Measurements from ENCODE around the gene EEF2K.
"Not testable (repeated sequence)": the region's sequence is repeated elsewhere in the genome, so short reads cannot be mapped to it uniquely, and the experiment has no call there.

EEF2K gene

DNA sequence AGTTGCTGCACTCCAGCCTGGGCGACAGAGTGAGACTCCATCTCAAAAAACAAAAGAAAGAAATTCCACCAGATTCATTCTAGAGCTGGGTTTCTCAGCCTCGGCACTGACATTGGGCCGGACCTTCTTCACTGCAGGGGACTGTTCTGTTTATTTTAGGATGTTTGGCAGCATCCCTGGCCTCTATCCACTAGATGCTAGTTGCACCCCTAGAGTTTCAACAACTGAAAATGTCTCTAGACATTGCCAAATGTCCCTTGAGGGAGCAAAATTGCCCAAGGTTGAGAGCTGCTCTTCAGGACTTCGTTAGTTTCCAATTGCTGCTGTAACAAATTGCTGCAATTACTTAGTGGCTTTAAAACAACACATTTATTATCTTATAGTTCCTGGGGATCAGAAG lies 7.2 kb downstream of the EEF2K start:
- no peak for DNase-seq (ENCODE audit: low read depth)

- DNase-seq (ENCODE audit: low read depth): no peak
These were observed 7.7 kb downstream of the EEF2K start for GRCh38 chr16:22213801-22214200.

DNA sequence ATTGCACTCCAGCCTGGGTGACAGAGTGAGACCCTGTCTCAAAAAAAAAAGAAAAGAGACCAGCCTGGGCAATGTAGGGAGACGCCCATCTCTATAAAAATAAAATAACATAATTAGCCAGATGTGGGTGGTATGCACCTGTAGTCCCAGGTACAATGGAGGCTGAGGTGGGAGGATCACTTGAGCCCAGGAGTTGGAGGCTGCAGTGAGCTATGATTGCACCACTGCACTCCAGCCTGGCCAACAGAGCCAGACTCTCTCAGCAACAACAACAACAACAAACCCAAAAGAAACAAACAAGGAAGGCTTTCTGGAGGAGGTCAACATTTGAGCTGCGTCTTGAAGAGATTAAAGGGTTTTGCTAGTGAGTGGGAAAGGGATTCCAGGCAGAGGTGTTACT lies 8.3 kb downstream of the EEF2K start:
- DNase-seq (ENCODE audit: low read depth): no peak

GRCh38 chr16:22214889-22215288 lies 8.8 kb downstream of the EEF2K start:
- DNase-seq (ENCODE audit: low read depth): no peak

DNA sequence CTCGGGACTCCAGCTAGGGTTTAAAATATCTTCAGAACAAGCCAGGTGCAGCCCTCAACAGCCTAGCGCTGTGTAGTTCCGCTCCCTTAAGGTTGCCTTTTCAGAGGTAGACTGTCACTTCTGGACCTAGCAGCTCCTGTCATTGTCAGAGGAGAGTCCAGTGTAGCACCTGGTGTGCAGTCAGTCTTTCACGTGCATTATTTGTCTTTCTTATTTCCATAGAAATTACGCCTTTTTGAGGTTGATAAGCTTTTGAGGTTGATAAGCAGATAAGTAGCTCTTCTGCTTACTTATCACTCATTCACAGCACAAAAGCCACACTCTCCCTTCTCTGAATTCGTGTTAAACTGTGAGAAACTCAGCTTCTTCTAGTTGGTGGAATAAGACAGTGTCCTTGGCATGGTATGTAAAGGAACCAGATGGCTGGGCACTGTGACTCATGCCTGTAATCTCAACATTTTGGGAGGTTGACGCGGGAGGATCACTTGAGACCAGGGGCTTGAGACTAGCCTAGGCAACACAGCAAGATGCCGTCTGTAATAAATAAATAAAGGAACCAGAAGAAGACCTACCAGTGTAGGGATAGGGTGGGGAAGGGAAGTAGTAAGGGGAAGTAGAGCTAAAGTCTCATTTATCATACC lies 10.2 kb downstream of the EEF2K start:
- no peak for DNase-seq (ENCODE audit: low read depth)

- DNase-seq (ENCODE audit: low read depth): not testable (repeated sequence)
These were observed 10.8 kb downstream of the EEF2K start for GRCh38 chr16:22216832-22217225.

- no peak for DNase-seq (ENCODE audit: low read depth)
These were observed 12.0 kb downstream of the EEF2K start for GRCh38 chr16:22217890-22218730.

DNA sequence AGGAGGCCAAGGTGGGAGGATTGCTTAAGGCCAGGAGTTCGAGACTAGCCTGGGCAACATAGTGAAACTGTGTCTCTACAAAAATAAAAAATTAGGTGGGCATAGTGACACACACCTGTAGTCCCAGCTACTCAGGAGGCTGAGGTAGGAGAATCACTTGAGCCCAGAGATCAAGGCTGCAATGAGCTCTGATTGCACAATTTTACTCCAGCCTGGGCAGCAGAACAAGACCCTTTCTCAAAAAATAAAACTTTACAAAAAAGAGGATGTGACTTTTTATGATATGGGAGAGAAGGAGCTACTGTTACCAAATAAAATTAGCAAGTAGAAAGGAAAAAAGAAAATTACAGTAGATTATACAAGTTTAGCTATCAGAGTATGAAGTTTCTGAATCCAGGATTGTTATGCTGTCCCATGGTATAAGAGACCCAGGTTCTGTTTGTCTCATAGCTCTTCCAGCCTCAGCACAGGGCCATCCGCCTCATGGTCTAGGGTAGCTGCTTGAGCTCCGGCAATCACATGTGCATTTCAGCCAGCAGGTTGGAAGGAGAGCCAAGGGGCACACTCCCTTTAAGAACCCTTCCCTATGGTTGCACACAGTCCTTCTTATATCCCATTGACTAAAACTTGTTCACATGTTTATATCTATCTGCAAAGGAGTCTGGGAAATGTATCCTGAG lies 13.5 kb downstream of the EEF2K start:
- no peak for DNase-seq (ENCODE audit: low read depth)

DNA sequence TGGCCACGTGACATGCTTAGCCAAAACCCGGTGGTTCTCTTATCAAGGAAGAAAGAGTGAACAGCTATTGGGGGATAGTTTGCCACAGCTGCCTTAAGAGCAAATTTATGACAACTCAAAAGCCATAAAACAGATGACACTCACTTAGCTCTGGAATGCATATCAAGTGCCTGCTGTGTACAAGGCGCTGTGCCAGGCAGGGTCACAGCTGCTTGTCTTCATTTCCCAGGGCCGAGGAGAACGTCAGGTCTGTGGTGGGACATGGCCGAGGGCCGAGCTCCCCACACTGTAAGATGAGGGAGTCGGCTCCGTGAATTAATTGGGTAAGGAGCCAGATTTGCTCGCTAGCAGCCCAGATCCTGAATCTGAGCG lies 14.0 kb downstream of the EEF2K start:
- DNase-seq (ENCODE audit: low read depth): no peak

DNA sequence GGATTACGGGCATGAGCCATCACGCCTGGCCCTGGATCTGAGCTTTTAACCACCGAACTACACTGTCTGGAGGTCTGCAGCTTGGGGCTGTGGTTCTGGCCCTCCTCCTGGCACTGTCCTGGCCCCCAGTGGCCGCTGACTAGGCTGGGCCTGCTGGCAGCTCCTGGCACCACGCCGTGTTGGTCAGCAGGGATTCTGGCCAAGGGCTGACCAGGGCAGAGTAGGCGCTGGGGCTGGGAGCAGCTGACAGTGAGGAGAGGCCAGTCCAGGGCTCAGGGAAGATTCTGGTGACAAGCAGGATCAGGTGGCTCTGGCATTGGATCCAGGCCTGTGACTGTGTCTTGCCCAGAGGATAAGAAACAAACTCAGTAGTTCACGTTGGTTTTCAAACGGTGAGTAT lies 14.6 kb downstream of the EEF2K start:
- no peak for DNase-seq (ENCODE audit: low read depth)

- DNase-seq (ENCODE audit: low read depth): no peak
These were observed 15.9 kb downstream of the EEF2K start for GRCh38 chr16:22222006-22222405.

GRCh38 chr16:22222998-22223397 lies 16.9 kb downstream of the EEF2K start:
- DNase-seq (ENCODE audit: low read depth): no peak

- DNase-seq (ENCODE audit: low read depth): no peak
These were observed 19.0 kb downstream of the EEF2K start for GRCh38 chr16:22225060-22225459.

DNA sequence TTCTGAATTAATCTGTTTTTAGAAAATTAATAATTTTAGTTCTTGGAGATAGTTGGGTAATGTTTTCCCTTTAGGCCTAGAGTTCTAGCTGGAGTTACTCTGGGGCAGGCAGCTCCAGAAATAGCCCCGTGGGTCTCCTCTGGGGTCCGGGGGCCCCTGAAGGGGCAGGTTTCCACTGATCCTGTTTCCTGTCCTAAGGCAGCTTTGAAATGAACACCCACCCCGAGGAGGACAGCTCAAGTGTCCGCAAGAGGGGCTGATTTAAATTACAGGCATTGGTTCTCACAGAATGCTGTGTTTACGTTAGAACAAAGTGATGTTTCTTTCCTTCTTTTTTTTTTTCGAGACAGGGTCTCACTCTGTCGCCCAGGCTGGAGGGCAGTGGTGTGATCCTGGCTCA lies 23.8 kb downstream of the EEF2K start:
- no peak for DNase-seq (ENCODE audit: low read depth)

DNA sequence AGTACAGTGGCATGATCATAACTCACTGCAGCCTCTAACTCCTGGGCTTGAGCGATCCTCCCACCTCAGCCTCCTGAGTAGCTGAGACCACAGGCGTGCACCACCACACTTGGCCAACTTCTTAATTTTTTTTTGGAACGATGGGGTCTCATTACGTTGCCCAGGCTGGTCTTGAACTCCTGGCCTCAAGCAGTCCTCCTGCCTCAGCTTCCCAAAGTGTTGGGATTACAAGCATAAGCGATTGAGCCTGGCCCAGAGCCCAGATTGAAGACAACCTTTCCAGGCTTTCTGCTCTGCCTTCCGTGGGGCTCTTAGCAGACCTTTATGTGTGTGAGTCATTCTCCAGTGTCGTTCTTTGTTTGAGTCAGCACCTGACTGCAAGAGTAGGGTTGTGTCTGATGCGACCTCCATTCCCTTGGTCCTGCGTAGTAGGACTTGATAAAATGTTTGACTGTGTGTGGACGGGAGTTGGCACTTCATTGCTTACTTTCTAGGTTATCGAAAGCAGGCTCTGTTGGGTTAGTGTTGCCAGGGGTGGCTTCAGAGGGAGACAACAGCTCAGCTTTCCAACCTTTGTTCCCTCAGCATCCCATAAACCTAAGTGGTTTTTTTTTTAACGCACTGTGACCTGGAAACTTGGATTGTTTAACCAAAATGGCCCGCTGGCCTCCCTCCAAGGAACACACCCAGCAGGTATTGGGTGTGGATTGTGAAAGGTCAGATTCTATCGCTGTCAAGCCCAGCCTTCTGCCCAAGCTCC lies 26.4 kb downstream of the EEF2K start:
- DNase-seq (ENCODE audit: low read depth): no peak

GRCh38 chr16:22233037-22233372 lies 26.9 kb downstream of the EEF2K start:
- DNase-seq (ENCODE audit: low read depth): no peak

GRCh38 chr16:22235839-22236745 lies 30.0 kb downstream of the EEF2K start:
- DNase-seq (ENCODE audit: low read depth): no peak

- DNase-seq (ENCODE audit: low read depth): no peak
These were observed 33.2 kb downstream of the EEF2K start for GRCh38 chr16:22239131-22239805.

DNA sequence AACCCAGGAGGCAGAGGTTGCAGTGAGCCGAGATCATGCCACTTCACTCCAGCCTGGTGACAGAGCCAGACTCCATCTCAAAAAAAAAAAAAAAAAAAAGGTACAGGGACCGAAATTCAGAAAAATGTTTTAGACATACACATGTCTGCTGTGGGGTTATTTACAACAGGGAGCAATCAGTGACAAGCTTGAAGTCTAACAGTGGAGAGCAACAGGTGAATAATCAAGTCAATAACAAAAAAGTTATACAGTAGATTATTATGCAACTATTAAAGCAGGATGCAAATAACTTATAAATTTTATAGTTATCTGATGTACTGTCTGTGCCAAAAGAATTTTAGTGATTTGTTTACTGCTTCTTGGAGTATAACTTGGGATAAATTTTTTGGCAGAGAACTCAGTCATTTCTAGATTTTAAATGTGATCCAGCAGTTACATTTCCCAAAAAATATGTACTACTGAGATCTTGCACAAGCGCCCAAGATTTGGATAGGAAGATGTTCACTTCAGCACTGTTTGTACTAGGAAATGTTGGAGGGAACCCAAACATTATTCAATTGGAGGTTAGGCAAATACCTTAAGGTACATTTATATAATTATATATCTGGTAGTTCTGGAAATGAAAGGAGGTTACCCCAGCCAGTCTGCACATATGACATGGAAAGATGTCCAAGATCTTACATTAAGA lies 34.1 kb downstream of the EEF2K start:
- no peak for DNase-seq (ENCODE audit: low read depth)

DNA sequence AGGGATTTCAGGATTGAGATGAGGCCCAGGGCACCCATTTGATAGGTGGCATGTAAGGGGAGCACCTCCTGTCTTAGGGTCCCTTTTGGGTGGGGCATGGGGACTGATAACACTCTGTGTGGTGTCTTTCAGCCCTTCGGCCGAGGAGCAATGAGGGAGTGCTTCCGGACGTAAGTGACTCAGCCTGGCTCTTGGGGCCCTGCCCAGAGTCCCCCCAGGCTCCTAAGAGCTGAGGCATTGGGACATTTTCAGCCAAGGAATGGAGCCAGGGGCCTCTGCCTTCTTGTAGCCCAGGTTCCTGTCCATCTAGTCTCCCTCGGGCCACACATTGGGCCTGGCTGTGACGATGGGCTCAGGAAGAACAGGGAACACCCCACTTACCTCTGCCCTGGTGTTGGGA lies 44.4 kb downstream of the EEF2K start:
- no peak for DNase-seq (ENCODE audit: low read depth)
